ENCODE results near the gene SIGLEC14.

Gene SIGLEC14

DNA sequence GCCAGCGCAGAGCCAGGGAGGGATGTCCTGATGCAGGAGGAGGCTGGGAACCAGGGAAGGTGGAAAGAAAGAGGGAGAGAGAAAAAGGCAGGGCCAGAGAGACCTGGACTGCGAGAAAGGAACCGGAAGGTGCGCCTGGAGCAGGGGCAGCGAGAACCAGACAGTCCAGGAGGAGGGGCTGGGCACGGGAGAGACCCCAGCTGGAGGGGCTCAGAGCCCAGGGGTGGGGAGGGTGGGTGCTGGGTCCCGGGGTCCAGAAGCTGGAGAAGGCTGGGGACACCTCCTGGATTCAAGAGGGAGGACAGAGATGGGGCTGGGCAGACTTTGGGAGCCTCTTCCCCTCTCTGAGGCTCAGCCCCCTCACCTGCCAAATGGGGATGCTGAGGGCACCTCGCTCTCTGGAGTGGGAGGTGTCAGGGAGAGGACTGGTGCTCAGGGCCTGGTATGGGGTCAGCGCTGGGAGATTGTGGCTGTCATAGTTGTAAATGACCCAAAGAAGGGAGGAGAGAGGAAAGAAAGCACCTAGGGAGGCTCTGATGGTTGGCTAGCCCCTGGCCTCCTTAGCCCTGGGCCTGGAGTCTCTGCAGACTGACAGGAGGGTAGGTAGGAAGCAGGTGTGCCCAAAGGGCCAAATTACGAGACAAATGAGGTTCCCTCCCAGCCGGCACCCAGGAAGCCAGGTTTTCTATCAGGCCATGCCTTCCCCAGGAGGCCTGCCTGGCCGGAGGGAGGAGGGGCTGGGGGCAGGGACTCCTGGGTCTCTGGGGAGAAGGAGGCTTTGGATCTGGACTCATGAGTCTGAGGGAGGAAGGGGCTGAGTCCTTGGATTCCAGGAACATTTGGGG lies 45.2 kb upstream of the SIGLEC14 start:
- no peak for DNase-seq (ENCODE audit: low read depth)
- peak overlapping the region; percentile 75 for H3K4me3 ChIP-seq (ENCODE audit: low read depth, low read length)
- TF ChIP-seq CTCF (conservative IDR thresholded peaks at IDR 0.05; ENCODE audit: low read depth, low read length): no peak

DNA sequence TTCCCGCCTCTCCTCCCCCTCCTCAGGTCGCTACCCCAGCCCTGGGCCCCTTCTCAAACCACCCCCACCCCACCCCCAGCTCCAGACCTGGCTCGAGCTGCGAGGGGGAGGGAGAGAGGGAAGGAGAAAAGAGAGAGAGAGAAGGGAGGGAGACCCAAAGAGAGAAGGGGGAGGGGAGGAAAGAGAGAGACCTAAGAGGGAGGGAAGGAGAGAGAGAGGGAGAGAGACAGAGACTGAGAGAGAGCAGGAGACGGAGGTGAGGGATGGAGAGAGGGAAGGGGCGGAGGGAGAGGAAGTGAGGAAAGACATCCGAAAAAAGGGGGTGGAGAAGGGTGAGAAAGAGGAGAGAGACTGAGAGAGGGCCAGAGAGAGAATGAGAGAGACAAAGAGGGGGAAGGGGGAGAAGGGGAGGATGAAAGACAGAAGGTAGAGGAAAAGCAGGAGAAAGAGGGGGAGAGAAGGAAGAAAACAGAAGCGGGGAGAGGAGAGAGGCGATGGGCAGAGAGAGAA lies 44.5 kb upstream of the SIGLEC14 start:
- TF ChIP-seq CTCF (conservative IDR thresholded peaks at IDR 0.05; ENCODE audit: low read depth, low read length): no peak
- peak; percentile 67 for DNase-seq (ENCODE audit: low read depth)
- peak overlapping the region; percentile 75 for H3K4me3 ChIP-seq (ENCODE audit: low read depth, low read length)

- no peak for TF ChIP-seq CTCF (conservative IDR thresholded peaks at IDR 0.05; ENCODE audit: low read depth, low read length)
- DNase-seq (ENCODE audit: low read depth): peak; percentile 83
- peak overlapping the region; percentile 75 for H3K4me3 ChIP-seq (ENCODE audit: low read depth, low read length)
Observed at GRCh38 chr19:51690454-51691073, 43.9 kb upstream of the SIGLEC14 start.

DNA sequence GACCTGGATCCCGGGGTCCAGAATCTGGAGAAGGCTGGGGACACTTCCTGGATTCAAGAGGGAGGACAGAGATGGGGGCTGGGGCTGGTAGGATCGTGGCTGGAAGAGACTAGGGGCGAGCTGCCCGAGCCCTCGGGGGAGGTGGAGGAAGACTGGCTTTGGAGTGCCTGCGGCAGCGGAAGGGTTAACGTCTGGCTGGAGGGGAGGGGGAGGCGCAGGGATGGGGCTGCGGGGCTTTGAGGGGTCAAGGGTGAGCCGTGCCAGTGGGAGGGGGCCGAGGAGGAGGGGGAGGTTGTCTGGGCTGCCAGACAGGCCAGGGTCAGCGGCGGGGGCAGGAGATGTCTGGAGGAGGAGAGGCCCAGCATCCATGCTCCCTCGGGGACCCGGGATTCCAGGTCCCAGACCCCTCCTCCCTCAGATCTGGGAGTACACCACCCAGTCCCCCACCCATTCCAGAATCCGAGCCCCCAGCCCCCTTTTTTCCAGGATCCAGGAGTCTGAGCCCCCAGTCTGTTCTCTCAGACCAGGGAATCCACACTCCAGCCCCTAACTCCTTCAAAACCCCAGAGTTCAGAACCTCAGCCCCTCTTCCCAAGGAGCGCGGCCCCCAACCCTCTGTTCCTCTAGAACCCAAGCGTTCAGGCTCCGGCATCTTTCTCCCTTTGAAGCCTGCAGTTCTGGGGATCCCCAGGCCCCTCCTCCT lies 43.3 kb upstream of the SIGLEC14 start:
- DNase-seq (ENCODE audit: low read depth): peak; percentile 53
- no peak for TF ChIP-seq CTCF (conservative IDR thresholded peaks at IDR 0.05; ENCODE audit: low read depth, low read length)
- H3K4me3 ChIP-seq (ENCODE audit: low read depth, low read length): peak overlapping the region; percentile 75

GRCh38 chr19:51688671-51689571 lies 42.3 kb upstream of the SIGLEC14 start:
- DNase-seq (ENCODE audit: low read depth): peak; percentile 98
- H3K4me3 ChIP-seq (ENCODE audit: low read depth, low read length): peak overlapping the region; percentile 75
- TF ChIP-seq CTCF (conservative IDR thresholded peaks at IDR 0.05; ENCODE audit: low read depth, low read length): peak; percentile 9

Data from choroid plexus epithelial cell (primary cell).